A549 (cell line): ENCODE measurements around the gene TMEM106C. TPM values are rescaled to one million over a fixed set of nuclear protein-coding genes. Genes with fewer than 3 reads are reported as not detected.

ENCODE experiments used
- ATAC-seq, 2 experiments: fragments of 200-7000 bp in 1 of 2; fragments of >200 bp in 1 of 2; cut with Nextera tagmentation in 1 of 2; cut with Tn5 transposase in 1 of 2; 3 replicates each; pipeline versions ENCODE4 v1.8.0 to v1.9.1; 2018 to 2020; ENCODE audit warnings: mild to moderate bottlenecking in 1 of 2, moderate library complexity in 1 of 2
- CTCF ChIA-PET: fragments of 300-600 bp; sonication (Branson Sonifier 250); formaldehyde crosslinking; extraction: SDS; loops from one replicate; lab custom pipeline; 2021; ENCODE audit warnings: antibody characterized with exemption, inconsistent platforms; lab: Yijun Ruan, JAX
- POLR2A ChIA-PET: fragments of 350-600 bp; formaldehyde crosslinking; extraction: SDS; loops from one replicate; lab custom pipeline; 2021; ENCODE audit warnings: antibody characterized with exemption, inconsistent platforms; lab: Yijun Ruan, JAX
- DNase-seq, 2 experiments: peaks; one replicate each; pipeline versions ENCODE4 v3.0.0 to v3.0.0-alpha.2; 2011 to 2016; ENCODE audit warnings: low read depth in 1 of 2, low spot score in 1 of 2
- FAIRE-seq: peaks from 2 replicates; lab custom pipeline; 2011; peaks lifted over from hg19 to GRCh38; lab: Jason Lieb, UNC
- H3K27ac ChIP-seq, 2 experiments: fragments of >200 bp; sonication (Bioruptor Twin); formaldehyde crosslinking; 3 replicates each; pipeline ENCODE4 v1.5.1; 2016 to 2017
- H3K4me1 ChIP-seq: fragments of >200 bp; sonication (Bioruptor Twin); formaldehyde crosslinking; 3 replicates; pipeline ENCODE4 v1.6.1; 2016
- H3K4me2 ChIP-seq: fragments of >200 bp; sonication (Bioruptor Twin); formaldehyde crosslinking; 3 replicates; pipeline ENCODE4 v1.6.1; 2016
- H3K4me3 ChIP-seq: fragments of >200 bp; sonication (Bioruptor Twin); formaldehyde crosslinking; 3 replicates; pipeline ENCODE4 v1.5.1; 2016
- H3K9me3 ChIP-seq: fragments of >200 bp; sonication (Bioruptor Twin); formaldehyde crosslinking; 3 replicates; pipeline ENCODE4 v1.6.1; 2016
- CBX2 ChIP-seq: fragments of 200-600 bp; sonication (generic); IDR thresholded peaks from 2 replicates; pipeline ENCODE4 v1.6.1; 2016; ENCODE audit warnings: low read depth, mild to moderate bottlenecking, borderline replicate concordance
- CHD4 ChIP-seq: fragments of 200-600 bp; sonication (generic); IDR thresholded peaks from 2 replicates; pipeline ENCODE4 v1.6.1; 2016; ENCODE audit warnings: antibody characterized with exemption, mild to moderate bottlenecking, borderline replicate concordance
- CTCF ChIP-seq: fragments of >200 bp; sonication (Bioruptor Twin); formaldehyde crosslinking; IDR thresholded peaks from 3 replicates; pipeline ENCODE4 v1.5.1; 2016
- EHF ChIP-seq: fragments of 250-450 bp; sonication (Bioruptor Pico); IDR thresholded peaks from 2 replicates; pipeline ENCODE4 v1.5.0; 2020; ENCODE audit warnings: mild to moderate bottlenecking
- EHMT2 ChIP-seq: fragments of 200-600 bp; sonication (generic); IDR thresholded peaks from 2 replicates; pipeline ENCODE4 v1.6.1; 2016; ENCODE audit warnings: antibody characterized with exemption, low read depth, mild to moderate bottlenecking, moderate library complexity
- FOSL2 ChIP-seq, 2 experiments: fragments of 450-650 bp in 1 of 2; fragments of >200 bp in 1 of 2; sonication (Bioruptor Twin) in 1 of 2; formaldehyde crosslinking; IDR thresholded peaks; 2 replicates each; pipeline versions ENCODE4 v1.5.0 to v1.6.1; 2016 to 2020; ENCODE audit warnings: mild to moderate bottlenecking in 1 of 2, moderate library complexity in 1 of 2
- FOXS1 ChIP-seq: fragments of 250-450 bp; sonication (Bioruptor Pico); IDR thresholded peaks from 2 replicates; pipeline ENCODE4 v1.5.0; 2020; ENCODE audit warnings: mild to moderate bottlenecking, moderate library complexity
- HOXB13 ChIP-seq: fragments of 250-450 bp; sonication (Bioruptor Pico); IDR thresholded peaks from 2 replicates; pipeline ENCODE4 v1.5.0; 2020; ENCODE audit warnings: low read depth, mild to moderate bottlenecking, moderate library complexity
- HOXB5 ChIP-seq: fragments of 250-450 bp; sonication (Bioruptor Pico); IDR thresholded peaks from 2 replicates; pipeline ENCODE4 v1.5.0; 2020; ENCODE audit warnings: mild to moderate bottlenecking, moderate library complexity
- JUN ChIP-seq, 2 experiments: fragments of >200 bp; sonication (Bioruptor Twin); formaldehyde crosslinking; IDR thresholded peaks; 2 replicates in 1 of 2; 3 replicates in 1 of 2; pipeline ENCODE4 v1.6.1; 2016 to 2017
- KDM1A ChIP-seq: fragments of 200-600 bp; sonication (generic); IDR thresholded peaks from 2 replicates; pipeline ENCODE4 v1.6.1; 2016; ENCODE audit warnings: low read depth, mild to moderate bottlenecking
- KDM5A ChIP-seq: fragments of 200-600 bp; sonication (generic); IDR thresholded peaks from 2 replicates; pipeline ENCODE4 v1.6.1; 2016; ENCODE audit warnings: antibody characterized with exemption, mild to moderate bottlenecking
- NPAS2 ChIP-seq: fragments of 250-450 bp; sonication (Bioruptor Pico); IDR thresholded peaks from 2 replicates; pipeline ENCODE4 v1.8.0; 2022; ENCODE audit warnings: mild to moderate bottlenecking, moderate library complexity, borderline replicate concordance
- NR3C1 ChIP-seq: fragments of >200 bp; sonication (Bioruptor Twin); formaldehyde crosslinking; IDR thresholded peaks from 3 replicates; pipeline ENCODE4 v1.6.1; 2017
- RAD21 ChIP-seq, 2 experiments: fragments of >200 bp in 1 of 2; sonication (Bioruptor Twin) in 1 of 2; formaldehyde crosslinking in 1 of 2; IDR thresholded peaks in 1 of 2; conservative IDR thresholded peaks in 1 of 2; 2 replicates in 1 of 2; 3 replicates in 1 of 2; pipeline ENCODE4 v1.6.1; 2012 to 2018; ENCODE audit warnings: inconsistent platforms in 1 of 2
- RCOR1 ChIP-seq: fragments of 150-350 bp; IDR thresholded peaks from 2 replicates; pipeline ENCODE4 v1.6.1; 2014; ENCODE audit warnings: antibody characterized with exemption, low read length, low read depth
- RNF2 ChIP-seq: fragments of 200-600 bp; sonication (generic); IDR thresholded peaks from 2 replicates; pipeline ENCODE4 v1.6.1; 2016; ENCODE audit warnings: low read depth, mild to moderate bottlenecking, antibody characterized with exemption, moderate library complexity, borderline replicate concordance
- SMC3 ChIP-seq: fragments of >200 bp; sonication (Bioruptor Twin); formaldehyde crosslinking; IDR thresholded peaks from 3 replicates; pipeline ENCODE4 v1.6.1; 2018; ENCODE audit warnings: inconsistent platforms
- TFCP2L1 ChIP-seq: fragments of 250-450 bp; sonication (Bioruptor Pico); IDR thresholded peaks from 2 replicates; pipeline ENCODE4 v1.5.0; 2021; ENCODE audit warnings: mild to moderate bottlenecking
- ZNF302 ChIP-seq: fragments of 250-450 bp; sonication (Bioruptor Pico); IDR thresholded peaks from 2 replicates; pipeline ENCODE4 v1.9.0; 2021; ENCODE audit warnings: inconsistent platforms, mild to moderate bottlenecking, moderate library complexity
- WGBS: methylation state at CpG from one replicate; pipeline ENCODE4 v1.1.6; 2017; ENCODE audit errors: missing lambda C conversion rate; 5-methylcytosine and 5-hydroxymethylcytosine counted together
- polyA plus RNA-seq, 4 experiments: library from polyadenylated mRNA; depleted of rRNA in 3 of 4; stranded (reverse); fragments of >200 nt; fragmentation: RNase III in 1 of 4; extraction: RNeasy Plus Mini Kit Qiagen cat#74134 plus additional on column Dnase treatment in 1 of 4; gene quantifications; 2 replicates in 3 of 4; 3 replicates in 1 of 4; pipeline ENCODE4 v1.2.3, GENCODE V29; 2011 to 2017
- TF ChIP-seq, protein P1 (sequence below): fragments of 150-350 bp; IDR thresholded peaks from 2 replicates; pipeline ENCODE4 v1.6.1; 2014; ENCODE audit warnings: low read depth, mild to moderate bottlenecking, low read length
- TF ChIP-seq, protein P2 (sequence below): fragments of 250-450 bp; sonication (Bioruptor Pico); IDR thresholded peaks from 2 replicates; pipeline ENCODE4 v1.5.0; 2020; ENCODE audit warnings: low read depth, mild to moderate bottlenecking, moderate library complexity
- TF ChIP-seq, protein P3 (sequence below): fragments of 450-650 bp; IDR thresholded peaks from 2 replicates; pipeline ENCODE4 v1.6.1; 2014; ENCODE audit warnings: antibody characterized with exemption
- TF ChIP-seq, protein P4 (sequence below): IDR thresholded peaks from 2 replicates; pipeline ENCODE4 v1.6.1; 2012

Gene TMEM106C
- polyA plus RNA-seq, 2 of the 4 experiments (the other 2 are of a cell fraction), result 166 to 236 TPM

- TF ChIP-seq, protein P1, sequence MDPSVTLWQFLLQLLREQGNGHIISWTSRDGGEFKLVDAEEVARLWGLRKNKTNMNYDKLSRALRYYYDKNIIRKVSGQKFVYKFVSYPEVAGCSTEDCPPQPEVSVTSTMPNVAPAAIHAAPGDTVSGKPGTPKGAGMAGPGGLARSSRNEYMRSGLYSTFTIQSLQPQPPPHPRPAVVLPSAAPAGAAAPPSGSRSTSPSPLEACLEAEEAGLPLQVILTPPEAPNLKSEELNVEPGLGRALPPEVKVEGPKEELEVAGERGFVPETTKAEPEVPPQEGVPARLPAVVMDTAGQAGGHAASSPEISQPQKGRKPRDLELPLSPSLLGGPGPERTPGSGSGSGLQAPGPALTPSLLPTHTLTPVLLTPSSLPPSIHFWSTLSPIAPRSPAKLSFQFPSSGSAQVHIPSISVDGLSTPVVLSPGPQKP, result no peak
- TF ChIP-seq KDM5A (no peak), RAD21 (conservative IDR thresholded peaks at IDR 0.05 in 1 of 2, IDR thresholded peaks at IDR 0.05 in 1 of 2) (no peak), FOSL2 (IDR thresholded peaks at IDR 0.05) (no peak), FOSL2 (CRISPR knock-in tag; IDR thresholded peaks at IDR 0.05) (no peak), RNF2 (no peak), NR3C1 (no peak), RCOR1 (no peak)
Measured at GRCh38 chr12:47977772-47978597, 14.6 kb downstream of the TMEM106C start (continued).

GRCh38 chr12:47978598-47978873, 15.1 kb downstream of the TMEM106C start:
- POLR2A ChIA-PET, result no interaction called here
- CTCF ChIA-PET, result interaction anchor here (1.0 to 2.7 kb wide), 5 partner anchors 15 to 140 kb away, joined by 3 to 9 read pairs (median 5); partner anchors contain the start of gene TMEM106C
- 100% methylated on average over 1 of the region's 7 CpGs for WGBS
- Histone ChIP-seq H3K9me3 (no peaks in the 10 kb centered on the region), H3K4me1 (no peaks in the 10 kb centered on the region), H3K4me2 (no peak overlapping the region), H3K27ac (no peak overlapping the region), H3K4me3 (no peak overlapping the region)
- no peak for ATAC-seq
- TF ChIP-seq, protein P2, sequence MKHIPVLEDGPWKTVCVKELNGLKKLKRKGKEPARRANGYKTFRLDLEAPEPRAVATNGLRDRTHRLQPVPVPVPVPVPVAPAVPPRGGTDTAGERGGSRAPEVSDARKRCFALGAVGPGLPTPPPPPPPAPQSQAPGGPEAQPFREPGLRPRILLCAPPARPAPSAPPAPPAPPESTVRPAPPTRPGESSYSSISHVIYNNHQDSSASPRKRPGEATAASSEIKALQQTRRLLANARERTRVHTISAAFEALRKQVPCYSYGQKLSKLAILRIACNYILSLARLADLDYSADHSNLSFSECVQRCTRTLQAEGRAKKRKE (CRISPR knock-in tag), result no peak
- TF ChIP-seq, protein P3, sequence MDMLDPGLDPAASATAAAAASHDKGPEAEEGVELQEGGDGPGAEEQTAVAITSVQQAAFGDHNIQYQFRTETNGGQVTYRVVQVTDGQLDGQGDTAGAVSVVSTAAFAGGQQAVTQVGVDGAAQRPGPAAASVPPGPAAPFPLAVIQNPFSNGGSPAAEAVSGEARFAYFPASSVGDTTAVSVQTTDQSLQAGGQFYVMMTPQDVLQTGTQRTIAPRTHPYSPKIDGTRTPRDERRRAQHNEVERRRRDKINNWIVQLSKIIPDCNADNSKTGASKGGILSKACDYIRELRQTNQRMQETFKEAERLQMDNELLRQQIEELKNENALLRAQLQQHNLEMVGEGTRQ, result no peak
- no peak for TF ChIP-seq EHF (CRISPR knock-in tag)
- TF ChIP-seq CHD4, result no peak
- no peak for TF ChIP-seq NR3C1
- no peak for TF ChIP-seq FOXS1 (CRISPR knock-in tag)
- no peak for TF ChIP-seq JUN (IDR thresholded peaks at IDR 0.05)
- no peak for TF ChIP-seq NPAS2 (CRISPR knock-in tag)
- TF ChIP-seq, protein P4, sequence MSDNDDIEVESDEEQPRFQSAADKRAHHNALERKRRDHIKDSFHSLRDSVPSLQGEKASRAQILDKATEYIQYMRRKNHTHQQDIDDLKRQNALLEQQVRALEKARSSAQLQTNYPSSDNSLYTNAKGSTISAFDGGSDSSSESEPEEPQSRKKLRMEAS, result no peak
- TF ChIP-seq SMC3, result no peak
- TF ChIP-seq TFCP2L1 (CRISPR knock-in tag), result no peak
- TF ChIP-seq KDM1A, result no peak
- no peak for TF ChIP-seq CBX2
- no peak for TF ChIP-seq FOSL2 (IDR thresholded peaks at IDR 0.05)
- TF ChIP-seq FOSL2 (CRISPR knock-in tag; IDR thresholded peaks at IDR 0.05), result no peak
- TF ChIP-seq, protein P1, result no peak
- TF ChIP-seq HOXB5 (CRISPR knock-in tag), result no peak
- TF ChIP-seq EHMT2, result no peak
- no peak for TF ChIP-seq ZNF302 (CRISPR knock-in tag)
- no peak for TF ChIP-seq HOXB13 (CRISPR knock-in tag)
- TF ChIP-seq CTCF, result no peak
- no peak for FAIRE-seq
- no peak for DNase-seq
